GM12864 (cell line): Measurements from ENCODE around the gene DHX57.
A peak's percentile ranks its signal among the peaks of the same experiment; 100 is the strongest.

Experiments used
- DNase-seq: peaks from one replicate; pipeline ENCODE4 v3.0.0-alpha.2; 2011; ENCODE audit warnings: low read depth
- H3K4me3 ChIP-seq: 2 replicates; pipeline ENCODE4 v1.5.1; 2011; ENCODE audit warnings: mild to moderate bottlenecking, low read depth, low read length, control low read depth
- TF ChIP-seq, protein P1 (sequence below): IDR thresholded peaks from 2 replicates; pipeline ENCODE4 v1.5.1; 2011; ENCODE audit warnings: low read depth, mild to moderate bottlenecking, moderate library complexity, low read length, control low read depth, inconsistent platforms; ENCODE audit errors: missing control alignments

Gene DHX57

GRCh38 chr2:38871432-38871831 is 4.3 kb downstream of the DHX57 start:
- DNase-seq: no peak
- no peak overlapping the region for H3K4me3 ChIP-seq
- TF ChIP-seq, protein P1, sequence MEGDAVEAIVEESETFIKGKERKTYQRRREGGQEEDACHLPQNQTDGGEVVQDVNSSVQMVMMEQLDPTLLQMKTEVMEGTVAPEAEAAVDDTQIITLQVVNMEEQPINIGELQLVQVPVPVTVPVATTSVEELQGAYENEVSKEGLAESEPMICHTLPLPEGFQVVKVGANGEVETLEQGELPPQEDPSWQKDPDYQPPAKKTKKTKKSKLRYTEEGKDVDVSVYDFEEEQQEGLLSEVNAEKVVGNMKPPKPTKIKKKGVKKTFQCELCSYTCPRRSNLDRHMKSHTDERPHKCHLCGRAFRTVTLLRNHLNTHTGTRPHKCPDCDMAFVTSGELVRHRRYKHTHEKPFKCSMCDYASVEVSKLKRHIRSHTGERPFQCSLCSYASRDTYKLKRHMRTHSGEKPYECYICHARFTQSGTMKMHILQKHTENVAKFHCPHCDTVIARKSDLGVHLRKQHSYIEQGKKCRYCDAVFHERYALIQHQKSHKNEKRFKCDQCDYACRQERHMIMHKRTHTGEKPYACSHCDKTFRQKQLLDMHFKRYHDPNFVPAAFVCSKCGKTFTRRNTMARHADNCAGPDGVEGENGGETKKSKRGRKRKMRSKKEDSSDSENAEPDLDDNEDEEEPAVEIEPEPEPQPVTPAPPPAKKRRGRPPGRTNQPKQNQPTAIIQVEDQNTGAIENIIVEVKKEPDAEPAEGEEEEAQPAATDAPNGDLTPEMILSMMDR: no peak

GRCh38 chr2:38866773-38867443 is 8.8 kb downstream of the DHX57 start:
- DNase-seq: no peak
- TF ChIP-seq, protein P1: no peak

DNA sequence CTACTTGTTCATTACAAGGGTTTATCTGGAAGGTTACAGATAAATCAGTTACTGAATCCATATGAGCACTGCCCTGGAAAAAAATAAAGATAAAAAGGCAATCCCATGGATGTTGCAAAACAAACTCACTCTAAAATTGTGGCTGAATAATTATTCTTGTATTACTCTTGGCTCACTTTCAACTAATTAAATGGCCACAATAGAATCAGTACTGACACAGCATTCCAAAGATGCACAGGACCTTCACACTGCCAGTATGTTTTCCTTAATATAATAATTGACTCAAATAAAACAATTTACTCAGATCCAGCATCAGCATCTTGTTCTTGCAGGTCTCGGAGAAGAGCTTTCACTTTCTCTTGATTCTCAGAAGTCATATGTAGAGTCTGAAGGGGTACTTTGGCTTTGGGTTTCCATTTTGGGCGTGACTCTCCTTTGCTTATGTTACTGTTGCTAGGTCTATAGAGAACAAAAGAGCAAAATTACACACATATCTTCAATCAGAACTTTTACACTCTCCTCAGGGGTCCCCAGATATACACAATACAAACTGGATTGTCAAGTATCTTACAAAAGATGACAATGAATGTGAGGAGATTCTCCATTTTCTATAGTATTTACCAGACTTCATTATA is 12.6 kb downstream of the DHX57 start:
- TF ChIP-seq, protein P1: no peak
- no peak overlapping the region for H3K4me3 ChIP-seq

More at GRCh38 chr2:38866773-38867443, 8.8 kb downstream of the DHX57 start:
- no peak overlapping the region for H3K4me3 ChIP-seq

DNA sequence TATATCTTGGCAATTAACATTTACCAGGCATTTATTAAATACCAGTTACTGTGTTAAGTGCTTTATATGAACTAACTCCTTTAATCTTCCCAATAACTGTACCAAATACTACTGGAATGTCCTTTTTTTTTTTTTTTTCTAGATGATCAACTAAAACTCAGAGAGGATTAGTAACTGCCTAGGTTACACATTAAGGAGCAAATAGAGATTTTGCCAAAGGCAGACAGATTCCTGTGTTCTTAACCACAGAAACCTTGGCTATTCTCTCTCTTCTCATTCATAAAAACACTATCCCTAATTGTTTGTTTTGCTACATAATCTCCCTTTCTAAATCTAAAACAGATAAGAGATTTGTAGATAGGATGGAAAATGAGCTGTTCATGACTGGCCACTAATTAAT is 13.3 kb downstream of the DHX57 start:
- no peak overlapping the region for H3K4me3 ChIP-seq
- no peak for DNase-seq
- TF ChIP-seq, protein P1: no peak

More for the DNA sequence above, 12.6 kb downstream of the DHX57 start:
- no peak for DNase-seq

GRCh38 chr2:38856165-38856564 is 19.6 kb downstream of the DHX57 start:
- TF ChIP-seq, protein P1: no peak
- no peak overlapping the region for H3K4me3 ChIP-seq
- DNase-seq: no peak

DNA sequence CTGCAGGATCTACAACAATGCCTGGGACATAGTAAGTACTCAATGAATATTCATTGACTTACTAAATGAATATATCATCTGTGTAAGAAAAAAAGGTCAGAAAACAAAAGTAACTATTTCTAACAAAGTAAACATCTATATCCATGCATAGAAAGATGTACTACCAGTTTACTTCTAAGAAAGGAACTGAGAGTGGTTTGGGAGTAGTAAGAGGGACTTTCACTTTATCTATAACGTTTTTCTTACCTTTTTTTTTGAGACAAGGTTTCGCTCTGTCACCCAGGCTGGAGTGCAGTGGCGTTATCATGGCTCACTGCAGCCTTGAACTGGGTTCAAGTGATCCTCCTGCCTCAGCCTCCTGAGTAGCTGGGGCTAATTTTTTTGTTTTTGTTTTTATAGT is 25.7 kb downstream of the DHX57 start:
- TF ChIP-seq, protein P1: no peak
- peak; percentile 35 for DNase-seq
- H3K4me3 ChIP-seq: no peak overlapping the region
